Body of pancreas (tissue), 4 donors: ENCODE measurements around the gene LIPC. TPM values are rescaled to one million over a fixed set of nuclear protein-coding genes. Genes with fewer than 3 reads are reported as not detected.

Experiments
- ATAC-seq: fragments of 150-250 bp; one replicate; pipeline ENCODE4 v1.9.1; 2016
- DNase-seq, 4 donors: peaks; one replicate each; pipeline ENCODE4 v3.0.0-alpha.2; 2019
- H3K27ac ChIP-seq, 4 donors: fragments of 200-600 bp; sonication (generic); 1 replicate in 3 of 4; 2 replicates in 1 of 4; pipeline versions ENCODE4 v1.5.1 to v1.6.1; 2016 to 2019; ENCODE audit warnings: mild to moderate bottlenecking in 1 of 4, mixed read lengths in 1 of 4, moderate library complexity in 1 of 4
- H3K27me3 ChIP-seq, 2 donors: fragments of 200-600 bp; sonication (generic); one replicate each; pipeline ENCODE4 v1.6.0; 2016; ENCODE audit warnings: mild to moderate bottlenecking in 1 of 2
- H3K36me3 ChIP-seq, 2 donors: fragments of 200-600 bp; sonication (generic); replicated peaks in 1 of 2; 2 replicates each; pipeline ENCODE4 v1.5.1; 2016; ENCODE audit warnings: low read depth in 2 of 2; ENCODE audit not compliant: insufficient read depth in 1 of 2
- H3K4me1 ChIP-seq: fragments of 200-600 bp; sonication (generic); one replicate; pipeline ENCODE4 v1.6.0; 2016
- H3K4me3 ChIP-seq, 2 donors: fragments of 200-600 bp; sonication (generic); 1 replicate in 1 of 2; 2 replicates in 1 of 2; pipeline ENCODE4 v1.5.1; 2016 to 2019
- H3K9me3 ChIP-seq, 3 donors: fragments of 200-600 bp; sonication (generic); 1 replicate in 2 of 3; 2 replicates in 1 of 3; pipeline ENCODE4 v1.5.1; 2016
- POLR2A ChIP-seq, 3 donors: fragments of 450-650 bp; IDR thresholded peaks; one replicate each; pipeline ENCODE4 v1.6.1; 2016; ENCODE audit warnings: antibody characterized with exemption in 3 of 3, mild to moderate bottlenecking in 2 of 3
- WGBS, 2 donors: methylation state at CpG; one replicate each; pipeline ENCODE4 v1.1.5; 2017; 5-methylcytosine and 5-hydroxymethylcytosine counted together
- intact Hi-C: fragments of 100-400 bp; cut with DNase I; formaldehyde crosslinking; loops from one replicate; pipeline ENCODE4 v1.15.1; 2023
- total RNA-seq, 2 donors: library from RNA; depleted of rRNA; stranded (reverse); fragments of >200 nt; gene quantifications; one replicate each; pipeline ENCODE4 v1.1.0, GENCODE V29; 2016
- TF ChIP-seq, protein P1 (sequence below), 7 experiments: fragments of 450-650 bp in 4 of 7; fragments of 200-600 bp in 3 of 7; sonication (generic) in 3 of 7; IDR thresholded peaks; one replicate each; pipeline ENCODE4 v1.5.1; 2016 to 2019; ENCODE audit warnings: antibody characterized with exemption in 7 of 7

LIPC gene
- total RNA-seq, 2 donors from 2014 or later, result 1.6 to 2.3 TPM

GRCh38 chr15:58532126-58532525, 100.3 kb downstream of the LIPC start:
- WGBS, 2 donors, result 77 to 84% methylated on average over 3 of the region's 3 CpGs

DNA sequence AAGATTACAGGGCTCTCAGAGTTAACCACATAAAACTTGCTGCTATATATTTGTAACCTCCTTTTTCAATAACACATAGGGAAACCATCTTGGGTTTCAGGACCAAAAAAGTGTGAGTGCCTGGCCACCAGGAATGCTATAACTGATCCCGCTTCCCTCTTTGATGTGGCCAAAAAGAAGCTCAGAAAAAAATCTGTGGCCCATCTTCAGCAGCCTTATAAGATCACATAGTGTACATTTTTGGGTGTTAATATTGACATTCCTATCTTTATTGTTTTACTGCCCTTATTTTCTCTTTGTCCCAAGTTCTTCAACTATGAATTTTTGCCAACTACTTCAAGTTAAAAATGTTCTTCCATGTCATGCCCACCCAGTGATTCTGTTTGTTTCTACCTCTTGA, 102.8 kb downstream of the LIPC start:
- no peak for DNase-seq
- no peak for TF ChIP-seq POLR2A (IDR thresholded peaks at IDR 0.05)
- TF ChIP-seq, protein P1, sequence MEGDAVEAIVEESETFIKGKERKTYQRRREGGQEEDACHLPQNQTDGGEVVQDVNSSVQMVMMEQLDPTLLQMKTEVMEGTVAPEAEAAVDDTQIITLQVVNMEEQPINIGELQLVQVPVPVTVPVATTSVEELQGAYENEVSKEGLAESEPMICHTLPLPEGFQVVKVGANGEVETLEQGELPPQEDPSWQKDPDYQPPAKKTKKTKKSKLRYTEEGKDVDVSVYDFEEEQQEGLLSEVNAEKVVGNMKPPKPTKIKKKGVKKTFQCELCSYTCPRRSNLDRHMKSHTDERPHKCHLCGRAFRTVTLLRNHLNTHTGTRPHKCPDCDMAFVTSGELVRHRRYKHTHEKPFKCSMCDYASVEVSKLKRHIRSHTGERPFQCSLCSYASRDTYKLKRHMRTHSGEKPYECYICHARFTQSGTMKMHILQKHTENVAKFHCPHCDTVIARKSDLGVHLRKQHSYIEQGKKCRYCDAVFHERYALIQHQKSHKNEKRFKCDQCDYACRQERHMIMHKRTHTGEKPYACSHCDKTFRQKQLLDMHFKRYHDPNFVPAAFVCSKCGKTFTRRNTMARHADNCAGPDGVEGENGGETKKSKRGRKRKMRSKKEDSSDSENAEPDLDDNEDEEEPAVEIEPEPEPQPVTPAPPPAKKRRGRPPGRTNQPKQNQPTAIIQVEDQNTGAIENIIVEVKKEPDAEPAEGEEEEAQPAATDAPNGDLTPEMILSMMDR (IDR thresholded peaks at IDR 0.05), result no peak
- ATAC-seq, result no peak
- Histone ChIP-seq H3K4me3 (no peak overlapping the region), H3K27me3 (no peaks in the 10 kb centered on the region), H3K9me3 (no peaks in the 10 kb centered on the region), H3K4me1 (peaks cover 10% of the 10 kb centered on the region), H3K36me3 (no peaks in the 10 kb centered on the region), H3K27ac (no peak overlapping the region)
- WGBS, 2 donors, result 96 to 100% methylated on average over 1 of the region's 1 CpG
- intact Hi-C loops, result no loop called here

More at GRCh38 chr15:58532126-58532525, 100.3 kb downstream of the LIPC start:
- Histone ChIP-seq H3K36me3 (no peaks in the 10 kb centered on the region), H3K4me1 (peaks cover 33% of the 10 kb centered on the region), H3K27me3 (no peaks in the 10 kb centered on the region), H3K4me3 (no peak overlapping the region), H3K27ac (no peak overlapping the region), H3K9me3 (no peaks in the 10 kb centered on the region)
- TF ChIP-seq, protein P1 (IDR thresholded peaks at IDR 0.05), result no peak
- no peak for TF ChIP-seq POLR2A (IDR thresholded peaks at IDR 0.05)
- DNase-seq (no peak), ATAC-seq (no peak)
- intact Hi-C loops, result no loop called here

DNA sequence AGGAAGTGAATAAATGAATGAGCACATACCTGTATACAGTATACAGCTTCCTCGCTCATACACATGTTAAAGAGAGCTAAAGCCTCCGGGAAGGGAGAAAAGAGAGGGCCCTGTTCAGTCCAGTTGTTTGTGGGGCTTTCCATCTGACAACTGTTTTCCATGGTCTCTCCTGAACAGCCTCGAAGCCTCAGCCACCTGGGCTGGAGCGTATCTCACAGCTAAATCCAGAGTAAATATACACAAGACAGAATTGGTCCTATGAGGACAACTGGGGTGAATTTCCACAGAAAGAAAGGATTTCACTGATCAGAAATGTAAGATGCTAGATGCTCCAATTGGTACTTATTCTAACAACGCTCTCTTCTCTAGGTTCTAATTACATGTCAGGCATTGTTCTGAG, 103.5 kb downstream of the LIPC start:
- no peaks in the 10 kb centered on the region for H3K9me3 ChIP-seq
- 65 to 77% methylated on average over 5 of the region's 5 CpGs for WGBS, 2 donors
- H3K27ac ChIP-seq, result no peak overlapping the region
- intact Hi-C loops, result no loop called here
- DNase-seq, result no peak
- no peak overlapping the region for H3K4me3 ChIP-seq
- H3K27me3 ChIP-seq, result no peaks in the 10 kb centered on the region
- no peak for ATAC-seq
- TF ChIP-seq, protein P1 (IDR thresholded peaks at IDR 0.05), result no peak
- TF ChIP-seq POLR2A (IDR thresholded peaks at IDR 0.05), result no peak
- peaks cover 8% of the 10 kb centered on the region for H3K4me1 ChIP-seq
- H3K36me3 ChIP-seq, result no peaks in the 10 kb centered on the region

DNA sequence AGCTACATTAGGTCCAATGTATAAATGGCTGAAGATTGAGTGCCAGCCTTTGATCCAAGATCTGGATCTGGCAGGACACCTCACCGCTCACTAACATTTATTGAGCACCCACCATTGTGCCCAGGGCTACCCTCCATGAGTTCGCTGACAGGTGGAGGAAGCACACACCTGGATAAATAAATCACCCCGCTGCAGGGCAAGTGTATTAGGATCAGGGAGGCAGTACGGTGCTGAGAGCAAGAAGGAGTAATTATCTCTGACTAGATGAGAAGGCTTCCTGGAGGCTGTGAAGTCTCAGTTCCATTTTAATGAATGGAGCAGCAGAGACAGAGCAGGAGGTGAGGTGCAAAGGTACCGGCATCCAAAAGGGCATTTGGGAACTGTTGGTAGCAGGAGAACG, 104.1 kb downstream of the LIPC start:
- ATAC-seq (no peak), DNase-seq (no peak)
- H3K4me3 ChIP-seq, result no peak overlapping the region
- no peak overlapping the region for H3K27ac ChIP-seq
- WGBS, 2 donors, result 42 to 50% methylated on average over 6 of the region's 6 CpGs
- no peaks in the 10 kb centered on the region for H3K9me3 ChIP-seq
- H3K36me3 ChIP-seq, result no peaks in the 10 kb centered on the region
- TF ChIP-seq POLR2A (IDR thresholded peaks at IDR 0.05), result no peak
- TF ChIP-seq, protein P1 (IDR thresholded peaks at IDR 0.05), result no peak
- H3K27me3 ChIP-seq, result no peaks in the 10 kb centered on the region
- intact Hi-C loops, result no loop called here
- H3K4me1 ChIP-seq, result peaks cover 8% of the 10 kb centered on the region

DNA sequence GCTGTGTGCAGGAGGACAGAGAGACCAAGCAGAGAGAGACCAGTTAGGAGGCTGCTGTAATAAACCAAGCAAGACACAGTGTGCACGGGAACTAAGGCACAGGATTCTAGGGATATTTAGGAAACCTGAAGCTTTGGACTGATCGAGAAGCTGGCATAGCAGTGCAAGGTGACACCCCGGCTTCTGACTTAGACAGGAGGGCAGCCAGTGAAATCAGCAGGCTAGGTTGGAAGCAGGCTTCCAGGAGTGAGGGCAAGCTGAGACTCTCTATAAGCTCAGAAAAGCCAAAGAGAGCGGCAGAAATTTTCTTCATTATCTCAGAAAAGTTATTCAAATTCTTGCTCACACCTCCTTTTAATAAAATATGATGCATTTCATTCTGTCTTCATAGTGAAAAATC, 104.6 kb downstream of the LIPC start:
- no peak for DNase-seq
- 75 to 88% methylated on average over 4 of the region's 4 CpGs for WGBS, 2 donors
- no peaks in the 10 kb centered on the region for H3K36me3 ChIP-seq
- peaks cover 8% of the 10 kb centered on the region for H3K4me1 ChIP-seq
- TF ChIP-seq, protein P1 (IDR thresholded peaks at IDR 0.05), result no peak
- TF ChIP-seq POLR2A (IDR thresholded peaks at IDR 0.05), result no peak
- H3K27me3 ChIP-seq, result no peaks in the 10 kb centered on the region
- H3K4me3 ChIP-seq, result no peak overlapping the region
- H3K27ac ChIP-seq, result no peak overlapping the region
- no peaks in the 10 kb centered on the region for H3K9me3 ChIP-seq
- intact Hi-C loops, result no loop called here
- ATAC-seq, result no peak
